ENCODE results near the gene PRF1. TPM values are rescaled to one million over a fixed set of nuclear protein-coding genes. Genes with fewer than 3 reads are reported as not detected.

Gene PRF1
- polyA plus RNA-seq, 3 donors from 2014 or later: 4,156 to 6,150 (median 5,696) TPM

DNA sequence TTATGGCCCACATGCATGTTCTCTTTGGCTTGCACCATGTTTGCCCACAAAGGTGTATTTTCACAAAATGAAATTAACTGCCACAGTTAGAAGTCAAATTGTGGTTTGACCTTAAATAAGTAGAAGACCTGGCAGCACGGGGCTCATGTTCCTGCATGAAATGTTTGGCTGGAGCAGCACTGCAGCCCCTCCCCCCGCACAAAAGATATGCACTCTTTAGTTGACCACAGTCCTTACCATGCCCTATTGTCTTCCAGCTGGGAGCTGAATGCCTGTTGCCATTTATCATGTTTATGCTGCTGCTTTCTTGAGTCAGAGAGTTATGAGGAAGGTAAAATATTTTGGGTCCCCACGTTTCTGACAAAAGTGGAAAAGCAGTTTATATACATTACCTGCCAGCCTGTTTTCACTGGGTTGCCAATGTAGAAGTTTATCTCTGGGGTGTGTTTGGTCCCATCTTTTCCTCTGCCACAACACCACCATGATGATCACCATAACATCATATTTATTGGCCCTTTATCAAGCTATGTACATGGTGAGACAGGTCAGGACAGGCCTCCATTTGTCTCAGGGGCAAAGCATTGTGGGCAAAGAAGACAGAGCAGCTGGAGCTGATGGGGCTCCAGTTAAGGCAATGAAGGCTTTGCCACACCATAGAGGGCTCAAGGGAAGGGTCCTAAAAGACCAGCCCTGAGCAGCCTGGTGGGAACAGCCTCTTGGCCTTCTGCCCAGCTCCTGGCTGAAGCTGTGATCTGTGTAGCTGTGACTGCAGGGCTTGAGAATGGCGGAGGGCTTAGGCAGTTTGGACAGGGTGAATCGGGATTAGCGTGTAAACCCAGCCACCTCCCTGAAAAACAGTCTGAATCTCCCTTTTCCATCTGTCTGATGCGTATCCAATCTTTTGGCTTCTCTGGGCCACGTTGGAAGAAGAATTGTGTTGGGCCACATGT, 5.4 kb downstream of the PRF1 start:
- H3K27me3 Mint-ChIP-seq (ENCODE audit: low read depth in 3 of 3): peaks cover 6 to 72% (median 50%) of the 10 kb centered on the region in 3 donors
- no peaks in the 10 kb centered on the region for H3K9me3 Mint-ChIP-seq
- H3K36me3 Mint-ChIP-seq: peaks cover 56 to 67% (median 57%) of the 10 kb centered on the region in 3 donors
- H3K4me1 Mint-ChIP-seq: peaks cover 79 to 83% of the 10 kb centered on the region in 2 donors
- peak overlapping the region; percentile 77 to 100 (median 96) for H3K27ac Mint-ChIP-seq
- no peak for DNase-seq
- peak overlapping the region; percentile 99 to 100 (median 100) for H3K4me3 Mint-ChIP-seq

DNA sequence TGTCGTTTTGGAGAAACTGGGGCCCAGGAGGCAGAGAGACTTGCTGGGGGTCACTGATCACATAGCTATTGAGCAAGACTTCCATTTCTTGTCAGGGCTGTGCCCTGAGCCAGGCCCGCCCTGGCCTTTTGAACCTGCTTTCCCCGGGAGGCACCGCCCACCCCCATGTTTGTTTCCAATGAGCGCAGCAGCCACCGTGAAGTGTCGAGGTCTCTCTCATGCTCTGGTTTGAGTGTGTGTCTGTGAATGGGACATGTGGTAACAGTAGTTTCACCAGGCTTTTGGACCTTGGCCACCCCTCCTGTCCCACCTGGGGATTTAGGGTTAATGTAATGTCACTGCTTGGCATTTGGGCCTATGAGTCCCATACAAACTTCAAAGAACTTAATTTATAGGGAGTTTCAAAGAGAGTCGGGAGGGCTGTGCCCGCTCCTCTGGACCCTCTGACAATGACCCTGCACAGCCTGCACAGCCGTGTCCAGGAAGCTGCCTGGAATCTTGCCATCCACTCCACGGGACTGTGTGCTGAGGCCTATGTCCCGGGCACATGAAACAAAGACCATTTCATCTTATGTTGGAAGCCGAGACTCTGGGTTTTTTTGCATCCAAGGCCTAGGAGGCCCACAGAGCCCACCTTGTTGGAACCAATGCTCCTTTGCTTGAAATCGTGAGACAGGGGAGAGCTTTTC, 6.3 kb downstream of the PRF1 start:
- peak overlapping the region; percentile 77 to 100 (median 96) for H3K27ac Mint-ChIP-seq
- peak in 1 of 3 donors; percentile 39 for DNase-seq
- peaks cover 4 to 64% (median 46%) of the 10 kb centered on the region in 3 donors for H3K27me3 Mint-ChIP-seq (ENCODE audit: low read depth in 3 of 3)
- H3K9me3 Mint-ChIP-seq: no peaks in the 10 kb centered on the region
- peak overlapping the region; percentile 99 to 100 (median 100) for H3K4me3 Mint-ChIP-seq
- H3K4me1 Mint-ChIP-seq: peaks cover 87 to 91% of the 10 kb centered on the region in 2 donors
- peaks cover 52 to 63% (median 54%) of the 10 kb centered on the region in 3 donors for H3K36me3 Mint-ChIP-seq

GRCh38 chr10:70595566-70596016, 7.0 kb downstream of the PRF1 start:
- Mint-ChIP-seq H3K36me3 (peaks cover 46 to 58% (median 49%) of the 10 kb centered on the region in 3 donors), H3K27me3 (ENCODE audit: low read depth in 3 of 3) (peaks cover 4 to 61% (median 40%) of the 10 kb centered on the region in 3 donors), H3K4me3 (peak overlapping the region; percentile 99 to 100 (median 100)), H3K4me1 (peaks cover 94 to 97% of the 10 kb centered on the region in 2 donors), H3K27ac (peak overlapping the region; percentile 77 to 100 (median 96)), H3K9me3 (no peaks in the 10 kb centered on the region)
- DNase-seq: peak in 1 of 3 donors; percentile 23

- Mint-ChIP-seq H3K9me3 (no peaks in the 10 kb centered on the region), H3K36me3 (peaks cover 35 to 49% (median 36%) of the 10 kb centered on the region in 3 donors), H3K4me1 (peaks cover 92 to 100% of the 10 kb centered on the region in 2 donors), H3K27ac (peak overlapping the region; percentile 77 to 100 (median 96)), H3K27me3 (ENCODE audit: low read depth in 3 of 3) (peaks cover 4 to 51% (median 32%) of the 10 kb centered on the region in 3 donors), H3K4me3 (peak overlapping the region; percentile 99 to 100 (median 100))
- peak; percentile 49 to 61 (median 51) for DNase-seq
These were observed 8.4 kb downstream of the PRF1 start for GRCh38 chr10:70594161-70594560.

DNA sequence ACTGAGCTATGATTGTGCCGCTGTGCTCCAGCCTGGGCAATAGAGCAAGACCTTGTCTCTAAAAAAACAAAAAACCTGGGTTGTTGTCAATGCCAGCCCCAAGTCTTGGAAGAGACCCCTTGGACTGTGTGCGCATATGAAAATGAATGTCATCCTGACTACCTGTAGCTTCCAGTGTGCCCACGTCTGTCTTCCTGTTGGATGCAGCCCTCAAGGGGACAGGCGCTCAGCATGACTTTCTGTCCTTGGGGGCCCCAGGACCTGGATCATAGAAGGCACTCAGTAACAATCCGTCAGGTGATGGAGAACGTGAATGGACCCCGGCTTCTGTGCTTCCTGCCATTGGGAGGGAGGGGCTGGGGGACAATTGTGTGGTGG, 9.0 kb downstream of the PRF1 start:
- Mint-ChIP-seq H3K36me3 (peaks cover 28 to 45% (median 30%) of the 10 kb centered on the region in 3 donors), H3K27ac (peak overlapping the region; percentile 77 to 100 (median 96)), H3K4me3 (peak overlapping the region in 4 of 5 donors; percentile 46 to 100 (median 84)), H3K4me1 (peaks cover 87 to 100% of the 10 kb centered on the region in 2 donors), H3K9me3 (no peaks in the 10 kb centered on the region), H3K27me3 (ENCODE audit: low read depth in 3 of 3) (peaks cover 4 to 44% (median 26%) of the 10 kb centered on the region in 3 donors)
- no peak for DNase-seq

- Mint-ChIP-seq H3K36me3 (peaks cover 27 to 42% (median 27%) of the 10 kb centered on the region in 3 donors), H3K27ac (peak overlapping the region; percentile 77 to 100 (median 96)), H3K9me3 (no peaks in the 10 kb centered on the region), H3K27me3 (ENCODE audit: low read depth in 3 of 3) (peaks cover 4 to 44% (median 21%) of the 10 kb centered on the region in 3 donors), H3K4me3 (peak overlapping the region in 4 of 5 donors; percentile 15 to 74 (median 46)), H3K4me1 (peaks cover 82 to 100% of the 10 kb centered on the region in 2 donors)
- DNase-seq: no peak
These were observed 9.6 kb downstream of the PRF1 start for GRCh38 chr10:70592746-70593512.

GRCh38 chr10:70592186-70592735, 10.3 kb downstream of the PRF1 start:
- peaks cover 75 to 98% of the 10 kb centered on the region in 2 donors for H3K4me1 Mint-ChIP-seq
- H3K9me3 Mint-ChIP-seq: no peaks in the 10 kb centered on the region
- H3K36me3 Mint-ChIP-seq: peaks cover 20 to 35% (median 20%) of the 10 kb centered on the region in 3 donors
- peaks cover 4 to 38% (median 14%) of the 10 kb centered on the region in 3 donors for H3K27me3 Mint-ChIP-seq (ENCODE audit: low read depth in 3 of 3)
- peak overlapping the region; percentile 55 to 100 (median 90) for H3K27ac Mint-ChIP-seq
- peak overlapping the region; percentile 21 to 56 (median 51) for H3K4me3 Mint-ChIP-seq
- DNase-seq: no peak

GRCh38 chr10:70590655-70591416, 11.7 kb downstream of the PRF1 start:
- DNase-seq: no peak
- Mint-ChIP-seq H3K4me1 (peaks cover 61 to 89% of the 10 kb centered on the region in 2 donors), H3K9me3 (no peaks in the 10 kb centered on the region), H3K27ac (peak overlapping the region in 5 of 6 donors; percentile 11 to 47 (median 35)), H3K4me3 (no peak overlapping the region), H3K36me3 (peaks cover 6 to 25% (median 6%) of the 10 kb centered on the region in 3 donors), H3K27me3 (ENCODE audit: low read depth in 3 of 3) (peaks cover 4 to 26% (median 6%) of the 10 kb centered on the region in 3 donors)

- Mint-ChIP-seq H3K4me1 (peaks cover 58 to 89% of the 10 kb centered on the region in 2 donors), H3K27ac (peak overlapping the region in 2 of 6 donors; percentile 17 to 34), H3K4me3 (no peak overlapping the region), H3K9me3 (no peaks in the 10 kb centered on the region), H3K27me3 (ENCODE audit: low read depth in 3 of 3) (peaks cover 6 to 25% (median 6%) of the 10 kb centered on the region in 3 donors), H3K36me3 (peaks cover 0 to 17% (median 3%) of the 10 kb centered on the region in 3 donors)
- no peak for DNase-seq
These were observed 12.5 kb downstream of the PRF1 start for GRCh38 chr10:70589762-70590654.

DNA sequence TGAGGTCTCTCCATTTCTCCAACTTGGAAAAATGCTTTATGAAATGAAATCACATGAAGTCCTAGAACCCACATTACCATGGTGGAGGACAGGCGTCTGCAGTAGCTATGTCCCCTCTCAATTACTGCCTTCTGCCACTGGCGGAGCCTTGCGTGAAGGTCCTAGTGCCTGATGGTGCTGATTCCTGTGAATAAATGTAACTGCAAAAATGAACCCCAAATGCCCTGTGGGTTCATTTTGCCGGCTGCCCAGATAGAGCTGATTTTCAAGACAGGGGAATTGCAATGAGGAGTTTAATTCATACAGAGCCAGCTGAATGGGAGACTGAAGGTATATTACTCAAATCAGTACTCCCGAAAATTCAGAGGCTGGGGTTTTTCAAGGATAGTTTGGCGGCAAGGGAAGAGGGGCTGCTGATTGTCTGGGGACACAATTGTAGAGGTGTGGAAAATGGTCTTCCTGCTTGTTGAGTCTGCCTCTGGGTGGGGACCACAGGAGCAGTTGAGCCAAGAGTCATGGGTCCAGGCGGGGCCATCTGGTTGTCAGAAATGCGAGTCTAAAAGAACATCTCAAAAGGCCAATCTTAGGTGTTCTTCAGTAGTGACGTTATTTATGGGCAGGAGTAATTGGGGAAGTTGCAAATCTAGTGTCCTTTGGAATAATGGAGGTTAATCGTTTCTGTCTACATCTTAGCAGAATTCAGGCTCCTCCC, 13.5 kb downstream of the PRF1 start:
- Mint-ChIP-seq H3K27ac (peak overlapping the region in 4 of 6 donors; percentile 3 to 42 (median 8)), H3K36me3 (peaks cover 0 to 14% (median 0%) of the 10 kb centered on the region in 3 donors), H3K4me3 (no peak overlapping the region), H3K4me1 (peaks cover 52 to 85% of the 10 kb centered on the region in 2 donors), H3K27me3 (ENCODE audit: low read depth in 3 of 3) (peaks cover 2 to 18% (median 3%) of the 10 kb centered on the region in 3 donors), H3K9me3 (no peaks in the 10 kb centered on the region)
- no peak for DNase-seq

- Mint-ChIP-seq H3K27ac (no peak overlapping the region), H3K4me1 (peaks cover 47 to 81% of the 10 kb centered on the region in 2 donors), H3K4me3 (no peak overlapping the region), H3K9me3 (no peaks in the 10 kb centered on the region), H3K36me3 (peaks cover 0 to 14% (median 0%) of the 10 kb centered on the region in 3 donors), H3K27me3 (ENCODE audit: low read depth in 3 of 3) (peaks cover 2 to 13% (median 3%) of the 10 kb centered on the region in 3 donors)
- no peak for DNase-seq
These were observed 14.3 kb downstream of the PRF1 start for GRCh38 chr10:70588255-70588654.

Measured in immature natural killer cell (primary cell).